Left renal cortex interstitium (tissue), 4 donors: ENCODE data around the gene MSH3. TPM values are rescaled to one million over a fixed set of nuclear protein-coding genes. Genes with fewer than 3 reads are reported as not detected.
"Not testable (repeated sequence)": the region's sequence is repeated elsewhere in the genome, so short reads cannot be mapped to it uniquely, and the experiment has no call there.

Source experiments
- DNase-seq, 4 donors: peaks; one replicate each; pipeline ENCODE4 v3.0.0-alpha.2; 2013; ENCODE audit warnings: low read depth in 4 of 4, low spot score in 2 of 4, missing footprints in 1 of 4
- polyA plus RNA-seq, 4 donors: library from polyadenylated mRNA; unstranded; fragments of 120-200 nt; gene quantifications; one replicate each; pipeline ENCODE4 v1.2.1, GENCODE V29; 2013; ENCODE audit not compliant: insufficient read length in 4 of 4

Gene MSH3
- polyA plus RNA-seq, 4 donors: 18.6 to 24.0 (median 21.3) TPM

- no peak for DNase-seq
These were observed 183.2 kb downstream of the MSH3 start for GRCh38 chr5:80837679-80838078.

DNA sequence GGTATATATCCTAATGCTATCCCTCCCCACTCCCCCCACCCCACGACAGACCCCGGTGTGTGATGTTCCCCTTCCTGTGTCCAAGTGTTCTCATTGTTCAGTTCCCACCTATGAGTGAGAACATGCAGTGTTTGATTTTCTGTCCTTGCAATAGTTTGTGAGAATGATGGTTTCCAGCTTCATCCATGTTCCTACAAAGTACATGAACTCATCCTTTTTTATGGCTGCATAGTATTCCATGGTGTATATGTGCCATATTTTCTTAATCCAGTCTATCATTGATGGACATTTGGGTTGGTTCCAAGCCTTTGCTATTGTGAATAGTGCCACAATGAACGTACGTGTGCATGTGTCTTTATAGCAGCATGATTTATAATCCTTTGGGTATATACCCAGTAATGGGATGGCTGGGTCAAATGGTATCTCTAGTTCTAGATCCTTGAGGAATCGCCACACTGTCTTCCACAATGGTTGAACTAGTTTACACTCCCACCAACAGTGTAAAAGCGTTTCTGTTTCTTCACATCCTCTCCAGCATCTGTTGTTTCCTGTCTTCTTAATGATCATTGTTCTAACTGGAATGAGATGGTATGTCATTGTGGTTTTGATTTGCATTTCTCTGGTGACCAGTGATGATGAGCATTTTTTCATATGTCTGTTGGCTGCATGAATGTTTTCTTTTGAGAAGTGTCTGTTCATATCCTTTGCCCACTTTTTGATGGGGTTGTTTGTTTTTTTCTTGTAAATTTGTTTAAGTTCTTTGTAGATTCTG is 186.8 kb downstream of the MSH3 start:
- not testable (repeated sequence) for DNase-seq

DNA sequence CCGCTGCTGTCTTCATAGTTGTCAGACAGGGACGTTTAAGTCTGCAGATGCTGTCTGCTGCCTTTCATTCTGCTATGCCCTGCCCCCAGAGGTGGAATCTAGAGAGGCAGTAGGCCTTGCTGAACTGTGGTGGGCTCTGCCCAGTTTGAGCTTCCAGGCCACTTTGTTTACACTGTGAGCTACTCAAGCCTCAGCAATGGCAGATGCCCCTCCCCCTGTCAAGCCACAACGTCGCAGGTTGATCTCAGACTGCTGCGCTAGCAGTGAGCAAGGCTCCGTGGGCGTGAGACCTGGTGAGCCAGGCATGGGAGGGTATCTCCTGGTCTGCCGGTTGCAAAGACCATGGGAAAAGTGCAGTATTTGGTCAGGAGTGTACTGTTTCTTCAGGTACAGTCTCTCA is 192.0 kb downstream of the MSH3 start:
- not testable (repeated sequence) for DNase-seq

GRCh38 chr5:80850168-80850567 is 195.7 kb downstream of the MSH3 start:
- not testable (repeated sequence) for DNase-seq

DNA sequence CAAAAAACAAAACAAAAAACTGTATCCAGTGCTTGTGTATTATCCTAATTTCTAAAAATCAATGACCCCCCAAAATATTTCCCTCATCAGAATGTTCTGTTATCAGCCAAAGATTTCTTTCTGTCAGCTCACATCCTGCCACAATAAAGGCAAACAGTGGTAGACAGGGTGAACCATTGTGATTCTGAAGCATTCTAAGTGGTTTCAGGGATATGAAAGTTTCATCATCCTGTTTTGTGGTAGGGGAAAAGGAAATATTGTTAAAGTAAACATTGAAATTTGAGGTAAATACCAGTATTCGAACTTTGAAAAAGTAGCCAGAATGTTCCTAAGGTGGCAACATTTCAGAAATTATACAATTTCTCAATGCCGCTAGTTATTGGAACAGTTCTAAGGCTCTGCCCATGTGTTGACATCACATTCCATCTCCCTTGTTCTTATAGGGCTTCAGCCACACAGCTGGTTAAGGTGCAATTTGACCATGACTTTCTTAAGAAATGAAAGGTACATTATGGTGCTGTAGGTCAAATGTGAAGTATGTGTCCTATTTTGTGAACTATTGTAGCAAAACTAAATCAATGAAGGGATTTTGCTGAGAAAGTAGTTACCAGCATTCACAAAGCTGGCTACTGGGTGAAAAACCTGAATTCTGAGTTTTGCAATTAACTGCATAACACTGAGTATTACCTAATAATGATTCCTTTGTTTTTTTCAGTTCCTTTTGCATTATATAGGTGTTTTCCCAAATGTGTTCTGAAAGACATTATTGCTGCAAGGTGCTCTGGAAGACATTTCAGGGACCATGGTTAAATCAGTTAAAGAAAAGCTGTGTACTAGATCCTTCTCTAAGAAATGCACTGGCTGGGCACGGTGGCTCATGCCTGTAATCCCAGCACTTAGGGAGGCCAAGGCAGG is 198.1 kb downstream of the MSH3 start:
- DNase-seq: no peak

DNA sequence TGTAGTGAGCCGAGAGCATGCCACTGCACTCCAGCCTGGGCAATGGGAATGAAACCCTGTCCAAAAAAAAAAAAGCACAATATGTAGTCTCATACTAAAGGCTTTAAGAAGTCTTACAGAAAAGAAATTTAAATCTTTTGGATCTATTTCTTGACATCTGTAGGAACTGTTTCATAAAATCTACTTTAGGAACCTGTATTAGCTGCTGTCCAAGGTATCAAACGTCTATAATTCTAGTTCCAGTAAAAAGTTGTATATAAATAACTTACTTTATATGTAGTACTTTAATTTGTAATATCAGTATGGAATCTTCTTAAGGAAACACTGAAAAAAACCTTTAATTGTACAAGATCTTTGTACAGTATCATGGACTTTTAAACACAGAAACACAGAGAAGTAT is 199.0 kb downstream of the MSH3 start:
- no peak for DNase-seq

- DNase-seq: no peak
These were observed 200.1 kb downstream of the MSH3 start for GRCh38 chr5:80854583-80854982.

DNA sequence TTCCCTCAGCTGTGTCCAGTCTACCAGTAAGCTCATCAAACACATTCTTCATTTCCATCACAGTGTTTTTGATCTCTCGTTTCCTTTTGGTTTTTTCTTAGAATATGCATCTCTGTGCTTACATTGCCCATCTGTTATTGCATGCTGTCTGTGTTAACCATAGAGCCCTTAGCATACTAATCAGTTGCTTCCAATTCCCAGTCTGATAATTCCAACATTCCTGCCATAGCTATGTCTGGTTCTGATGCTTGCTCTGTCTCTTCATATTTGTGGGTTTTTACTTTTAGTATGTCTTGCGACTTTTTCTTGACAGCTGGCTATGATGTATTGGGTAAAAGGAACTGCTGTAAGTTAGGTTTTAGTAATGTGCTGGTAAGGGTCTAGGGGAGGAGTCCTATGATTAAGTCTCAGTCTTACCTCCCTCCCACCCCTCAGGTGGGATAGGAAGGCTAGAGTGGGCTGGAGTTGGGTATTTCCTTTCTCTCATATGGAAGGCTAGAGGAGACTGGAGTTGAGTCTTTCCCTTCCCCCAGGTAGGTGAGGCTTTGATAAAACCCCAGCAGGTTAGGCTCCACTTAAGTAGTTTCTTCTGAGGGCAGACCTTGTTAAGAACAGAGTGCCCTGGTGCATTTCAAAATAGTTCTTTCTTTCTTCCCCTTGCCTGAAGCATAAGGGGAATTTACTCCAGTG is 206.6 kb downstream of the MSH3 start:
- no peak for DNase-seq

DNA sequence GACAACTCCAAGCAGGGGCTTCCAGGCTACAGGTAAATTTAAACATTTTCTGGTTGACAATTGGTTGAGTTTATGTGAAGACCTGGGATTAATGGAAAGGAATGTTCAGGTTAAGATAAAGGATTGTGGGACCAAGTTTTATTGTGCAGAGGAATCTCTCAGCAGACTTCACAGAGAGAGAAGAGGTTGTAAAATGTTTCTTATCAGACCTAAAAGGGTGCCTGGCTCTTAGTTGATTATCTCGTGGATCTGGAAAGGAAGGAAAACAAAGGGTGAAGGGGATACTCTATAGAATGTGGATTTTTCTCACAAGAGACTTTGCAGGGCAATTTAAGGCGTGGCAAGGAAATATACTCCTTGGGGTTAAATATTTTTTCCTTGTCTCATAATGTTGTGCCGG is 209.3 kb downstream of the MSH3 start:
- DNase-seq: no peak

- DNase-seq: no peak
These were observed 209.7 kb downstream of the MSH3 start for GRCh38 chr5:80864109-80864508.

DNA sequence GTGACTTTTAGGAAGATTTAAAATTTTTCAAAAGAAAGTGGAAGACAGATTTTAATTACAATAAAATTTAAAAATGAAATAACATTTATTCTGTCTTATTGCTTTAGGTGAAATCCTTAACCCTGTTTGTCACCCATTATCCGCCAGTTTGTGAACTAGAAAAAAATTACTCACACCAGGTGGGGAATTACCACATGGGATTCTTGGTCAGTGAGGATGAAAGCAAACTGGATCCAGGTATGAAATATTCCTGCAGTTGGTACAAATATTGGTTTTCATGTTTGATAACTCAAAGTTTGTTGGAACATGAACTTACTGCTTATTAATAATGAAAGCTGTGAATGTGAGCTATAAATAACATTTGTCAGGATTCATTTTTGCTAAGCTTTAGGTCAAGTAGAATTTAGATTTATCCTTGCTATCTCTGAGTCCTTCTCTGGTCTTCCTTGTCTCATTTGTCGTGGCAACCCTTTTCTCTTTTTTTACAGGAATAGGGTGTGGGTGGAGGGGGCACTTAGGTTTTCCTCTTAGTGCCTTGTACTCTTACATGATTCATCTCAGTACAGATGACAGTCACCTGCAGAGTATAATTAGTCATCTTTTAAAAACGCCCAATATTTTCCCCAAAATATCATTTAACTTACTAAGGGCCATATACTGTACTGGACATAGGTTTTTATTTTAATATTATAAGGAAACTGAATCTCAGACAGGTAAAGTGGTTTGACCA is 210.4 kb downstream of the MSH3 start:
- no peak for DNase-seq

- DNase-seq: no peak
These were observed 211.1 kb downstream of the MSH3 start for GRCh38 chr5:80865551-80865950.

DNA sequence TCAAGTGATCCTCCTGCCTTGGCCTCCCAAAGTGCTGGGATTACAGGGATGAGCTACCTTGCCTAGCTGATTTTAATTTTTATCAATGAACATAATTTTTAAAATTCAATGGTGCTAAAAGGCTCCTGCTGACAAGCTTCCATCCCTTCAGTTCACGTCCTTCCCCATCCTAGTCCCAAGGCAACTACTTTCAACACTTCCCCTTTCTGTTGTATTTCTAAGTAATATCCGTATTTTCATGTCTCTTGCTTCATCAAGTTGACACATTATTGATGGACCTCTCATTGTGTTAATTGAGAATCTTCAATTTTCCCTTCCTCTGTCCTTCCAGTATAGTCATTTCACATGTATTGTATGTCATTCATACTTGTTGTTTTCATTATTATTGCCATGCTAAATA is 211.9 kb downstream of the MSH3 start:
- DNase-seq: no peak

GRCh38 chr5:80867233-80867632 is 212.8 kb downstream of the MSH3 start:
- no peak for DNase-seq

DNA sequence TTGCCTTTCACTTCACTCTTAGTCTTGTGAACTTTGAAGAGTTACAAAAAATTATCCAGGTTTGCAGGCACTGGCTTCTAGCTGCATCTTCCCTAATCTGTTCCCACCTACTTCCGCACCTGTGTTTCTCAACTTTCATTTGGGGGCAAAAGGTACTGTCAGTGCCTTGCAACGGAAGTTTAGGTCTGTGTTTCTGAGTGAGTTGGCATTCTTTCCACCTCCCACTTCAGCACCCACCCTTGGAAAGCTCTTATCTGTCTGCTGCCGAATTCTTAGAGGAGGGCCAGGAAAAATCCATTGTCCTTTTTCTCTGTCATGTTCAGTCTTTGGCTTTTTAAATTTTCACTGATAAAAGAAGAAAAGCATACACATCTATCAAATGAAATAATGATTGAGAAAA is 216.0 kb downstream of the MSH3 start:
- no peak for DNase-seq

GRCh38 chr5:80871541-80871961 is 217.1 kb downstream of the MSH3 start:
- DNase-seq: no peak

DNA sequence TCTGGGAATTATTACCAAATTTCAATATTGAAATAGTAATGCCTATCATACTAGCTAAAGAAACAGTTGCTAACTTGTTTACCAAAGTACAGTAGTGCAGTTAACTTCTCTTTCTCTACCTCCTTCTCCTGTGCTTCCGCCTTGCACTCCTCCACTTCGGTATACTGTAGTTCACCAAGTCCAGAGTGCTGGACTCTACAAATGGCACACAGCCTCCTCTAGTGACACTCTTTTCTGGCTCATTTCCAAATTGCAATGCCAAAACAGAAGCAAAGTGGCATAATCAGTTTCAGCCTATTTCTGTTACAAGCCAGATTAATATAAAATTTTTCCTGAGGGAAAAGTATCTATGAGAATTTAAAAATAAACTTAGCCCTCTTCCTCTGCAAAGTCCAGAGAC is 219.7 kb downstream of the MSH3 start:
- DNase-seq: no peak

GRCh38 chr5:80877592-80877991 is 223.1 kb downstream of the MSH3 start:
- no peak for DNase-seq

GRCh38 chr5:80881726-80882125 is 227.3 kb downstream of the MSH3 start:
- no peak for DNase-seq

DNA sequence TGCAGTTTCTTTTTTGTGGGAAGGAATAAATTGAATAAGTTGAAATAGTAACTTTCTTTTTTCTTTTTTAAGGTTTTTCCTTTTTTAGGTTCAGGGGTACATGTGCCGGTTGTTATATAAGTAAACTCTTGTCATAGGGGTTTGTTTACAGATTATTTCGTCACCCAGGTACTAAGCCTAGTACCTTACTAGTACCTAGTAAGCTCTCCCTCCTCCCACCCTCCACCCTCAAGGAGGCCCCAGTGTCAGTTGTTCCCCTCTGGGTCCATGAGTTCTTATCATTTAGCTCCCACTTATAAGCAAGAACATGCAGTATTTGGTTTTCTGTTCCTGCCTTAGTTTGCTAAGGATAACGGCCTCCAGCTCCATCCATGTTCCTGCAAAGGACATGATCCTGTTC is 228.9 kb downstream of the MSH3 start:
- not testable (repeated sequence) for DNase-seq
